ENCODE measurements around the gene HSPA9.

- TF ChIP-seq POLR2AphosphoS5 (IDR thresholded peaks at IDR 0.05; ENCODE audit: low read depth, low read length) (no peak), GABPA (IDR thresholded peaks at IDR 0.05; ENCODE audit: low read depth, low read length) (no peak), GABPA (CRISPR knock-in tag; IDR thresholded peaks at IDR 0.05; ENCODE audit: low read depth) (no peak), ZNF383 (CRISPR knock-in tag; IDR thresholded peaks at IDR 0.05; ENCODE audit: borderline replicate concordance) (no peak), KDM5A (IDR thresholded peaks at IDR 0.05; ENCODE audit: borderline replicate concordance, low read length) (no peak), ZNF687 (CRISPR knock-in tag; IDR thresholded peaks at IDR 0.05) (no peak), HOXA7 (CRISPR knock-in tag; IDR thresholded peaks at IDR 0.05) (no peak), XBP1 (CRISPR knock-in tag; IDR thresholded peaks at IDR 0.05) (no peak), YY1 (IDR thresholded peaks at IDR 0.05; ENCODE audit: insufficient read depth, insufficient replicate concordance, low read depth, low read length) (no peak), ZNF644 (CRISPR knock-in tag; IDR thresholded peaks at IDR 0.05; ENCODE audit: low read depth) (no peak), ZNF629 (CRISPR knock-in tag; conservative IDR thresholded peaks at IDR 0.05) (no peak)
Measured at GRCh38 chr5:138583984-138584637, 8.9 kb upstream of the HSPA9 start.
